ENCODE results near the gene C4orf50. TPM values are rescaled to one million over a fixed set of nuclear protein-coding genes. Genes with fewer than 3 reads are reported as not detected.

Gene C4orf50
- total and polyA plus RNA-seq, 10 of the 15 experiments (the other 5 are each of a cell fraction or from before 2014, with no cell fraction given), result 0.04 to 0.09 (median 0.05) TPM; not detected in 3

- no peak overlapping the region for H3K27ac ChIP-seq (ENCODE audit: control insufficient read depth, insufficient read depth)
- H3K9me3 ChIP-seq (replicated peaks; ENCODE audit: control insufficient read depth, insufficient read depth, low read length), result no peaks in the 10 kb centered on the region
- BruUV-seq (replicated peaks), result no TSS peak
- in situ Hi-C loops (cut with MboI), result no loop called here
- POLR2A ChIA-PET, result no interaction called here
- no peaks in the 10 kb centered on the region for H4K20me1 ChIP-seq (ENCODE audit: control insufficient read depth, insufficient read depth)
- no peak overlapping the region for H3K9ac ChIP-seq (ENCODE audit: control insufficient read depth, insufficient read depth, low read length)
- H3K36me3 ChIP-seq (ENCODE audit: control insufficient read depth in 2 of 2, insufficient read depth in 2 of 2, low read length in 1 of 2), result no peaks in the 10 kb centered on the region
- ATAC-seq, result no peak
- CTCF ChIA-PET, result interaction anchor here (0.9 to 3.1 kb wide), 3 partner anchors 10 to 14 kb away, joined by 3 to 7 read pairs (median 4); no protein-coding TSS in a partner anchor
- peaks cover 0 to 1% of the 10 kb centered on the region in 2 experiments; a peak in 2 of 4 replicates for H3K27me3 ChIP-seq (replicated peaks in 1 of 2; ENCODE audit: control insufficient read depth in 2 of 2, insufficient read depth in 2 of 2, low read length in 1 of 2)
- no peak overlapping the region for H3K4me3 ChIP-seq
- no peak overlapping the region for H2AFZ ChIP-seq (ENCODE audit: control insufficient read depth, low read depth, low read length)
- WGBS (ENCODE audit: insufficient coverage, insufficient replicate concordance, low lambda C conversion rate, missing lambda C conversion rate), result 2% methylated on average over 8 of the region's 8 CpGs
- FAIRE-seq, result no peak
- H3K79me2 ChIP-seq (ENCODE audit: control insufficient read depth, insufficient read depth, low read length), result no peaks in the 10 kb centered on the region
- H3K4me1 ChIP-seq (ENCODE audit: control insufficient read depth, insufficient read depth, low read length), result no peaks in the 10 kb centered on the region
- DNase-seq (ENCODE audit: low read depth, low spot score), result no peak
- intact Hi-C loops (cut with micrococcal nuclease; ENCODE audit: unreplicated experiment), result no loop called here
- TF ChIP-seq NR2F1 (conservative IDR thresholded peaks at IDR 0.05), result no peak
- no peak for TF ChIP-seq GATAD2B (conservative IDR thresholded peaks at IDR 0.05; ENCODE audit: low read depth)
- RAD21 ChIA-PET (ENCODE audit: unreplicated experiment), result no interaction called here
- H3K4me2 ChIP-seq (ENCODE audit: control insufficient read depth, insufficient read depth), result no peak overlapping the region
- SMC1A ChIA-PET (ENCODE audit: uncharacterized antibody, unreplicated experiment), result no interaction called here
Observed at GRCh38 chr4:6009452-6009851, 8.8 kb downstream of the C4orf50 start.

GRCh38 chr4:6008766-6009385 lies 9.4 kb downstream of the C4orf50 start:
- no peaks in the 10 kb centered on the region for H3K36me3 ChIP-seq (ENCODE audit: control insufficient read depth in 2 of 2, insufficient read depth in 2 of 2, low read length in 1 of 2)
- in situ Hi-C loops (cut with MboI) (no loop called here), intact Hi-C loops (cut with micrococcal nuclease; ENCODE audit: unreplicated experiment) (no loop called here)
- DNase-seq (ENCODE audit: low read depth, low spot score) (no peak), ATAC-seq (no peak), FAIRE-seq (no peak)
- H3K79me2 ChIP-seq (ENCODE audit: control insufficient read depth, insufficient read depth, low read length), result no peaks in the 10 kb centered on the region
- H3K4me1 ChIP-seq (ENCODE audit: control insufficient read depth, insufficient read depth, low read length), result no peaks in the 10 kb centered on the region
- RAD21 ChIA-PET (ENCODE audit: unreplicated experiment), result no interaction called here
- no TSS peak for BruUV-seq (replicated peaks)
- H3K9me3 ChIP-seq (replicated peaks; ENCODE audit: control insufficient read depth, insufficient read depth, low read length), result no peaks in the 10 kb centered on the region
- H3K4me3 ChIP-seq, result no peak overlapping the region
- POLR2A ChIA-PET, result no interaction called here
- CTCF ChIA-PET, result interaction anchor here (0.9 to 3.1 kb wide), 3 partner anchors 9 to 14 kb away, joined by 3 to 7 read pairs (median 4); no protein-coding TSS in a partner anchor
- no peak overlapping the region for H3K27ac ChIP-seq (ENCODE audit: control insufficient read depth, insufficient read depth)
- WGBS (ENCODE audit: insufficient coverage, insufficient replicate concordance, low lambda C conversion rate, missing lambda C conversion rate), result 66% methylated on average over 19 of the region's 19 CpGs
- H3K9ac ChIP-seq (ENCODE audit: control insufficient read depth, insufficient read depth, low read length), result no peak overlapping the region
- no peak overlapping the region for H2AFZ ChIP-seq (ENCODE audit: control insufficient read depth, low read depth, low read length)
- H3K27me3 ChIP-seq (replicated peaks in 1 of 2; ENCODE audit: control insufficient read depth in 2 of 2, insufficient read depth in 2 of 2, low read length in 1 of 2), result peaks cover 0 to 1% of the 10 kb centered on the region in 2 experiments; a peak in 2 of 4 replicates
- SMC1A ChIA-PET (ENCODE audit: uncharacterized antibody, unreplicated experiment), result no interaction called here
- no peak overlapping the region for H3K4me2 ChIP-seq (ENCODE audit: control insufficient read depth, insufficient read depth)
- no peaks in the 10 kb centered on the region for H4K20me1 ChIP-seq (ENCODE audit: control insufficient read depth, insufficient read depth)
- TF ChIP-seq FOXK2 (IDR thresholded peaks at IDR 0.05), result no peak
- no peak for TF ChIP-seq NRF1 (conservative IDR thresholded peaks at IDR 0.05; ENCODE audit: low read depth, low read length)
- TF ChIP-seq ZZZ3 (IDR thresholded peaks at IDR 0.05; ENCODE audit: control insufficient read depth, insufficient read length, low read depth), result no peak
- no peak for TF ChIP-seq RAD51 (IDR thresholded peaks at IDR 0.05)
- no peak for TF ChIP-seq SREBF1 (IDR thresholded peaks at IDR 0.05; ENCODE audit: low read length)
- no peak for TF ChIP-seq SP1 (IDR thresholded peaks at IDR 0.05; ENCODE audit: low read depth, low read length)
- TF ChIP-seq BACH1 (IDR thresholded peaks at IDR 0.05; ENCODE audit: borderline replicate concordance), result no peak
- no peak for TF ChIP-seq SPI1 (IDR thresholded peaks at IDR 0.05; ENCODE audit: borderline replicate concordance, insufficient read depth, low read depth, low read length)
- TF ChIP-seq ZBTB33 (IDR thresholded peaks at IDR 0.05), result no peak
- TF ChIP-seq E2F8 (IDR thresholded peaks at IDR 0.05; ENCODE audit: low read depth, partially characterized antibody), result no peak
- no peak for TF ChIP-seq EZH2 (IDR thresholded peaks at IDR 0.05; ENCODE audit: borderline replicate concordance, control insufficient read depth, low read depth, low read length)
- no peak for TF ChIP-seq RFX5 (IDR thresholded peaks at IDR 0.05; ENCODE audit: low read depth, low read length)

All from GM12878 (cell line).